ENCODE data around the gene COL6A1.

- TF ChIP-seq, protein P1, sequence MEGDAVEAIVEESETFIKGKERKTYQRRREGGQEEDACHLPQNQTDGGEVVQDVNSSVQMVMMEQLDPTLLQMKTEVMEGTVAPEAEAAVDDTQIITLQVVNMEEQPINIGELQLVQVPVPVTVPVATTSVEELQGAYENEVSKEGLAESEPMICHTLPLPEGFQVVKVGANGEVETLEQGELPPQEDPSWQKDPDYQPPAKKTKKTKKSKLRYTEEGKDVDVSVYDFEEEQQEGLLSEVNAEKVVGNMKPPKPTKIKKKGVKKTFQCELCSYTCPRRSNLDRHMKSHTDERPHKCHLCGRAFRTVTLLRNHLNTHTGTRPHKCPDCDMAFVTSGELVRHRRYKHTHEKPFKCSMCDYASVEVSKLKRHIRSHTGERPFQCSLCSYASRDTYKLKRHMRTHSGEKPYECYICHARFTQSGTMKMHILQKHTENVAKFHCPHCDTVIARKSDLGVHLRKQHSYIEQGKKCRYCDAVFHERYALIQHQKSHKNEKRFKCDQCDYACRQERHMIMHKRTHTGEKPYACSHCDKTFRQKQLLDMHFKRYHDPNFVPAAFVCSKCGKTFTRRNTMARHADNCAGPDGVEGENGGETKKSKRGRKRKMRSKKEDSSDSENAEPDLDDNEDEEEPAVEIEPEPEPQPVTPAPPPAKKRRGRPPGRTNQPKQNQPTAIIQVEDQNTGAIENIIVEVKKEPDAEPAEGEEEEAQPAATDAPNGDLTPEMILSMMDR (IDR thresholded peaks at IDR 0.05) = no peak
- TF ChIP-seq POLR2A (IDR thresholded peaks at IDR 0.05) = peak in 1 of 4 donors; percentile 17
Measured at GRCh38 chr21:45972716-45973474, 8.7 kb upstream of the COL6A1 start.
